ENCODE data around the gene CYB5R3.

CYB5R3 gene

GRCh38 chr22:42649246-42650099, at the start of gene CYB5R3:
Gene CYB5R3, minus strand, starts transcription at chr22:42649392. Its CDS starts 77 bp downstream, at chr22:42649315.
- peak; percentile 73 for DNase-seq

GRCh38 chr22:42697542-42698013, 48.4 kb upstream of the CYB5R3 start:
- DNase-seq: no peak

- no peak for DNase-seq
These were observed 47.3 kb upstream of the CYB5R3 start for GRCh38 chr22:42696331-42696967.

- peak; percentile 38 for DNase-seq
These were observed 46.1 kb upstream of the CYB5R3 start for GRCh38 chr22:42695294-42695693.

GRCh38 chr22:42693763-42694683, 44.8 kb upstream of the CYB5R3 start:
- no peak for DNase-seq

- no peak for DNase-seq
These were observed 44.0 kb upstream of the CYB5R3 start for GRCh38 chr22:42693055-42693762.

- DNase-seq: no peak
These were observed 43.3 kb upstream of the CYB5R3 start for GRCh38 chr22:42692239-42693054.

GRCh38 chr22:42691440-42691839, 42.2 kb upstream of the CYB5R3 start:
- DNase-seq: no peak

- peak; percentile 31 for DNase-seq
These were observed 39.3 kb upstream of the CYB5R3 start for GRCh38 chr22:42688241-42689211.

- DNase-seq: no peak
These were observed 37.7 kb upstream of the CYB5R3 start for GRCh38 chr22:42686756-42687491.

GRCh38 chr22:42685941-42686653, 36.9 kb upstream of the CYB5R3 start:
- DNase-seq: no peak

- no peak for DNase-seq
These were observed 35.4 kb upstream of the CYB5R3 start for GRCh38 chr22:42684462-42685195.

- DNase-seq: peak; percentile 25
These were observed 34.5 kb upstream of the CYB5R3 start for GRCh38 chr22:42683578-42684283.

- DNase-seq: no peak
These were observed 33.1 kb upstream of the CYB5R3 start for GRCh38 chr22:42682113-42682851.

- DNase-seq: no peak
These were observed 31.5 kb upstream of the CYB5R3 start for GRCh38 chr22:42680648-42681047.

GRCh38 chr22:42679691-42680090, 30.5 kb upstream of the CYB5R3 start:
- DNase-seq: no peak

GRCh38 chr22:42678894-42679293, 29.7 kb upstream of the CYB5R3 start:
- DNase-seq: no peak
